H1 (cell line): ENCODE data around the gene STIMATE. TPM values are rescaled to one million over a fixed set of nuclear protein-coding genes. Genes with fewer than 3 reads are reported as not detected.

ENCODE experiments used
- CTCF ChIA-PET: fragments of 300-600 bp; sonication (Branson Sonifier 250); formaldehyde crosslinking; loops from one replicate; lab custom pipeline; 2021; ENCODE audit not compliant: partially characterized antibody; lab: Charles Lee
- POLR2A ChIA-PET: fragments of 300-600 bp; sonication (Branson Sonifier 250); formaldehyde crosslinking; loops from one replicate; lab custom pipeline; 2021; ENCODE audit warnings: inconsistent platforms; ENCODE audit not compliant: partially characterized antibody; lab: Charles Lee
- DNase-seq, 2 experiments: peaks; one replicate each; pipeline versions ENCODE4 v3.0.0 to v3.0.0-alpha.2; 2010 to 2022; ENCODE audit warnings: low spot score in 2 of 2, low read depth in 1 of 2, mixed read lengths in 1 of 2
- FAIRE-seq: peaks from 2 replicates; lab custom pipeline; 2011; peaks lifted over from hg19 to GRCh38; lab: Jason Lieb, UNC
- H2AFZ ChIP-seq: 2 replicates; pipeline ENCODE4 v1.8.1; 2012; ENCODE audit warnings: low read length, inconsistent platforms
- H2AK5ac ChIP-seq: 2 replicates; pipeline ENCODE4 v1.6.1; 2013; ENCODE audit warnings: low read depth, low read length
- H2BK120ac ChIP-seq: replicated peaks from 2 replicates; pipeline ENCODE3; 2013; ENCODE audit warnings: low read depth, low read length, inconsistent platforms
- H2BK12ac ChIP-seq: 2 replicates; pipeline ENCODE4 v1.6.1; 2013; ENCODE audit warnings: low read depth, low read length
- H2BK15ac ChIP-seq: 2 replicates; pipeline ENCODE4 v1.6.1; 2013; ENCODE audit warnings: low read length
- H2BK20ac ChIP-seq: 2 replicates; pipeline ENCODE4 v1.6.1; 2013; ENCODE audit warnings: low read length
- H2BK5ac ChIP-seq: 2 replicates; pipeline ENCODE4 v1.6.1; 2013; ENCODE audit warnings: low read depth, low read length
- H3K14ac ChIP-seq: 2 replicates; pipeline ENCODE4 v1.6.1; 2013; ENCODE audit warnings: inconsistent platforms; ENCODE audit not compliant: insufficient read length
- H3K18ac ChIP-seq: 2 replicates; pipeline ENCODE4 v1.6.1; 2013; ENCODE audit warnings: low read length; ENCODE audit errors: extremely low read depth
- H3K23ac ChIP-seq: 2 replicates; pipeline ENCODE4 v1.6.1; 2013; ENCODE audit warnings: inconsistent platforms; ENCODE audit not compliant: insufficient read length
- H3K23me2 ChIP-seq: 2 replicates; pipeline ENCODE4 v1.6.1; 2013; ENCODE audit warnings: low read depth, low read length
- H3K27ac ChIP-seq: 2 replicates; pipeline ENCODE4 v1.6.1; 2011; ENCODE audit warnings: low read depth, low read length, inconsistent platforms
- H3K27me3 ChIP-seq, 4 experiments: replicated peaks in 1 of 4; 1 replicate in 1 of 4; 2 replicates in 3 of 4; pipeline versions ENCODE4 v1.6.1 to v1.8.1; 2011 to 2013; ENCODE audit warnings: low read length in 3 of 4, mild to moderate bottlenecking in 3 of 4, inconsistent platforms in 2 of 4, mixed read lengths in 2 of 4, moderate library complexity in 1 of 4; ENCODE audit not compliant: control insufficient read depth in 3 of 4, insufficient read depth in 3 of 4; ENCODE audit errors: extremely low read depth in 1 of 4
- H3K36me3 ChIP-seq, 4 experiments: 2 replicates each; pipeline versions ENCODE4 v1.6.1 to v1.8.1; 2011 to 2013; ENCODE audit warnings: mild to moderate bottlenecking in 4 of 4, low read length in 3 of 4, moderate library complexity in 2 of 4, control low read depth in 1 of 4, inconsistent platforms in 1 of 4; ENCODE audit not compliant: insufficient read depth in 4 of 4, control insufficient read depth in 2 of 4
- H3K4ac ChIP-seq: replicated peaks from 2 replicates; pipeline ENCODE3; 2013; ENCODE audit warnings: low read length, low read depth, mixed read lengths, inconsistent platforms; ENCODE audit not compliant: insufficient read length
- H3K4me1 ChIP-seq, 4 experiments: replicated peaks in 1 of 4; 1 replicate in 1 of 4; 2 replicates in 3 of 4; pipeline versions ENCODE4 v1.6.1 to v1.8.1; 2011 to 2013; ENCODE audit warnings: low read length in 3 of 4, inconsistent platforms in 2 of 4, mixed read lengths in 1 of 4; ENCODE audit not compliant: insufficient read depth in 4 of 4, control insufficient read depth in 3 of 4
- H3K4me2 ChIP-seq, 2 experiments: 2 replicates each; pipeline versions ENCODE4 v1.6.1 to v1.8.1; 2011 to 2013; ENCODE audit warnings: low read depth in 2 of 2, low read length in 2 of 2, control low read depth in 1 of 2, inconsistent platforms in 1 of 2, mild to moderate bottlenecking in 1 of 2; ENCODE audit not compliant: insufficient read depth in 1 of 2
- H3K4me3 ChIP-seq, 4 experiments: fragments of 200-600, 300-600 bp in 1 of 4; sonication (generic), shearing (Covaris generic), sonication (Bioruptor Twin) in 1 of 4; 2 replicates each; pipeline versions ENCODE4 v1.5.1 to v1.8.1; 2011 to 2016; ENCODE audit warnings: low read length in 4 of 4, low read depth in 3 of 4, control low read depth in 2 of 4, inconsistent platforms in 2 of 4, mild to moderate bottlenecking in 2 of 4, mixed read lengths in 1 of 4, moderate library complexity in 1 of 4; ENCODE audit not compliant: insufficient read depth in 2 of 4; ENCODE audit errors: extremely low read depth in 1 of 4
- H3K56ac ChIP-seq: replicated peaks from 2 replicates; pipeline ENCODE3; 2013; ENCODE audit warnings: low read depth, mild to moderate bottlenecking, mixed read lengths, low read length, inconsistent platforms; ENCODE audit not compliant: insufficient read length
- H3K79me1 ChIP-seq: 2 replicates; pipeline ENCODE4 v1.6.1; 2013; ENCODE audit warnings: low read depth, low read length, control low read depth
- H3K79me2 ChIP-seq, 2 experiments: 2 replicates each; pipeline versions ENCODE4 v1.6.1 to v1.8.1; 2012 to 2013; ENCODE audit warnings: low read length in 2 of 2, mild to moderate bottlenecking in 2 of 2, inconsistent platforms in 1 of 2; ENCODE audit not compliant: insufficient read depth in 2 of 2, control insufficient read depth in 1 of 2
- H3K9ac ChIP-seq, 4 experiments: replicated peaks in 1 of 4; 1 replicate in 1 of 4; 2 replicates in 3 of 4; pipeline versions ENCODE4 v1.6.1 to v1.8.1; 2011 to 2013; ENCODE audit warnings: low read depth in 3 of 4, low read length in 3 of 4, control low read depth in 2 of 4, mild to moderate bottlenecking in 2 of 4, moderate library complexity in 2 of 4, inconsistent platforms in 1 of 4; ENCODE audit errors: extremely low read depth in 1 of 4
- H3K9me3 ChIP-seq, 2 experiments: 2 replicates each; pipeline versions ENCODE4 v1.6.1 to v1.8.1; 2012 to 2013; ENCODE audit warnings: mild to moderate bottlenecking in 2 of 2, moderate library complexity in 2 of 2, control low read depth in 1 of 2, inconsistent platforms in 1 of 2, low read depth in 1 of 2, low read length in 1 of 2, mixed read lengths in 1 of 2; ENCODE audit not compliant: insufficient read depth in 2 of 2
- H4K20me1 ChIP-seq, 2 experiments: replicated peaks in 1 of 2; 2 replicates each; pipeline versions ENCODE3 to v1.8.1; 2011 to 2013; ENCODE audit warnings: inconsistent platforms in 2 of 2, low read length in 2 of 2, mild to moderate bottlenecking in 1 of 2; ENCODE audit not compliant: insufficient read depth in 2 of 2, control insufficient read depth in 1 of 2
- H4K5ac ChIP-seq: 2 replicates; pipeline ENCODE4 v1.6.1; 2013; ENCODE audit warnings: low read length, low read depth, mixed read lengths, inconsistent platforms; ENCODE audit not compliant: insufficient read length
- H4K8ac ChIP-seq: 2 replicates; pipeline ENCODE4 v1.8.0; 2013; ENCODE audit warnings: mild to moderate bottlenecking, moderate library complexity, low read length, inconsistent platforms; ENCODE audit not compliant: insufficient read depth; ENCODE audit errors: extremely low read depth
- H4K91ac ChIP-seq: replicated peaks from 2 replicates; pipeline ENCODE3; 2013; ENCODE audit warnings: low read length, mixed read lengths, inconsistent platforms; ENCODE audit not compliant: insufficient read length
- CEBPB ChIP-seq: IDR thresholded peaks from 2 replicates; pipeline ENCODE4 v1.6.1; 2012; ENCODE audit warnings: low read depth, low read length
- CHD1 ChIP-seq: IDR thresholded peaks from 2 replicates; pipeline ENCODE4 v1.6.1; 2012; ENCODE audit warnings: low read depth, low read length, improper control_type of control experiment
- EZH2 ChIP-seq: fragments of 200-600 bp; sonication (generic); IDR thresholded peaks from 2 replicates; pipeline ENCODE4 v1.7.1; 2012; ENCODE audit warnings: low read depth, mild to moderate bottlenecking, moderate library complexity, low read length, inconsistent platforms; ENCODE audit not compliant: severe bottlenecking
- HDAC6 ChIP-seq: IDR thresholded peaks from one replicate; pipeline ENCODE4 v1.7.1; 2012; ENCODE audit warnings: low read depth, mild to moderate bottlenecking, inconsistent platforms, low read length, moderate library complexity
- JUN ChIP-seq: IDR thresholded peaks from 2 replicates; pipeline ENCODE4 v1.6.1; 2011; ENCODE audit warnings: low read depth, mild to moderate bottlenecking, improper control_type of control experiment, low read length
- KDM5A ChIP-seq: fragments of 200-600 bp; IDR thresholded peaks from 2 replicates; pipeline ENCODE4 v1.7.1; 2012; ENCODE audit warnings: mild to moderate bottlenecking, low read length, inconsistent platforms, mixed read lengths
- NRF1 ChIP-seq: IDR thresholded peaks from 2 replicates; pipeline ENCODE4 v1.6.1; 2011; ENCODE audit warnings: mild to moderate bottlenecking, low read depth, low read length, improper control_type of control experiment
- POU5F1 ChIP-seq: IDR thresholded peaks from 2 replicates; pipeline ENCODE4 v1.6.1; 2011; ENCODE audit warnings: low read depth, mild to moderate bottlenecking, low read length, moderate library complexity
- RBBP5 ChIP-seq: IDR thresholded peaks from 2 replicates; pipeline ENCODE4 v1.7.1; 2012; ENCODE audit warnings: low read depth, mild to moderate bottlenecking, inconsistent platforms, low read length, moderate library complexity, borderline replicate concordance
- RXRA ChIP-seq: IDR thresholded peaks from 2 replicates; pipeline ENCODE4 v1.6.1; 2011; ENCODE audit warnings: low read depth, mild to moderate bottlenecking, low read length, moderate library complexity; ENCODE audit not compliant: insufficient read depth
- SAP30 ChIP-seq: fragments of 300-600 bp; sonication (generic); IDR thresholded peaks from 2 replicates; pipeline ENCODE4 v1.7.1; 2012; ENCODE audit warnings: low read length, moderate library complexity, mild to moderate bottlenecking, inconsistent platforms; ENCODE audit not compliant: insufficient read depth, insufficient replicate concordance
- SP1 ChIP-seq: IDR thresholded peaks from 2 replicates; pipeline ENCODE4 v1.6.1; 2011; ENCODE audit warnings: low read depth, low read length
- SP4 ChIP-seq: IDR thresholded peaks from 2 replicates; pipeline ENCODE4 v1.6.1; 2012; ENCODE audit warnings: low read length, inconsistent platforms
- WGBS, 2 experiments: shearing (Covaris generic) in 1 of 2; methylation state at CpG; one replicate each; pipeline versions ENCODE4 v1.1.6 to v1.1.7; 2013 to 2015; ENCODE audit warnings: low lambda C conversion rate in 2 of 2, mixed read lengths in 2 of 2, inconsistent platforms in 1 of 2, low coverage in 1 of 2, missing lambda C conversion rate in 1 of 2; ENCODE audit not compliant: insufficient replicate concordance in 2 of 2, insufficient coverage in 1 of 2, insufficient read length in 1 of 2; ENCODE audit errors: extremely low coverage in 1 of 2, missing lambda C conversion rate in 1 of 2; 5-methylcytosine and 5-hydroxymethylcytosine counted together
- polyA plus RNA-seq, 7 experiments: library from polyadenylated mRNA; depleted of rRNA in 3 of 7; stranded (reverse) in 5 of 7; unstranded in 2 of 7; fragments of >200 nt in 5 of 7; fragments of 200-250 nt in 2 of 7; gene quantifications; 1 replicate in 5 of 7; 2 replicates in 1 of 7; 4 replicates in 1 of 7; pipeline versions ENCODE4 v1.2.1 to v1.2.3, GENCODE V29; 2011 to 2013; ENCODE audit warnings: missing spikeins in 2 of 7, mixed read lengths in 2 of 7
- total RNA-seq: library from RNA; stranded (reverse); fragmentation: NEBNext Ultra II Directional; extraction: Animal tissue kit (Norgen Biotek cat#: 25700); gene quantifications from 2 replicates; pipeline ENCODE4 v1.2.1, GENCODE V29; 2021
- TF ChIP-seq, protein P1 (sequence below): IDR thresholded peaks from 2 replicates; pipeline ENCODE4 v1.6.1; 2012; ENCODE audit warnings: low read length, inconsistent platforms

Gene STIMATE
- total and polyA plus RNA-seq, 2 of the 8 experiments (the other 6 are each of a cell fraction or from before 2014, with no cell fraction given), result 17.5 to 22.1 TPM

- Histone ChIP-seq H3K27me3 (no peaks in the 10 kb centered on the region), H3K4me1 (peaks cover 0 to 6% (median 3%) of the 10 kb centered on the region in 4 experiments; a peak in 2 of 7 replicates), H3K23me2 (no peaks in the 10 kb centered on the region), H3K4ac (no peak overlapping the region), H3K18ac (no peak overlapping the region), H2AFZ (no peak overlapping the region), H3K9me3 (no peaks in the 10 kb centered on the region), H3K56ac (no peak overlapping the region), H3K23ac (no peak overlapping the region), H2AK5ac (no peak overlapping the region), H2BK120ac (no peak overlapping the region), H3K27ac (no peak overlapping the region), H3K4me3 (no peak overlapping the region), H3K36me3 (no peaks in the 10 kb centered on the region), H3K14ac (no peak overlapping the region), H2BK15ac (no peak overlapping the region), H2BK12ac (no peak overlapping the region), H3K79me2 (no peaks in the 10 kb centered on the region), H2BK5ac (no peak overlapping the region), H4K20me1 (no peaks in the 10 kb centered on the region), H4K91ac (no peak overlapping the region), H3K4me2 (no peak overlapping the region), H3K9ac (no peak overlapping the region), H2BK20ac (no peak overlapping the region), H4K8ac (no peak overlapping the region), H4K5ac (no peak overlapping the region), H3K79me1 (no peaks in the 10 kb centered on the region)
- DNase-seq (no peak), FAIRE-seq (no peak)
- 87% methylated on average over 10 of the region's 10 CpGs; no CpG with 5 or more reads in 1 of the 2 experiments for WGBS, 2 experiments
- ChIA-PET CTCF (interaction anchor here (0.6 to 7.5 kb wide), 7 partner anchors 9 to 1898 kb away, joined by 3 to 86 read pairs (median 3); partner anchors contain the start of gene ITIH4), POLR2A (no interaction called here)
- TF ChIP-seq HDAC6, result no peak
- no peak for TF ChIP-seq CHD1
- no peak for TF ChIP-seq KDM5A
- TF ChIP-seq SAP30, result no peak
- TF ChIP-seq EZH2, result no peak
- TF ChIP-seq, protein P1, sequence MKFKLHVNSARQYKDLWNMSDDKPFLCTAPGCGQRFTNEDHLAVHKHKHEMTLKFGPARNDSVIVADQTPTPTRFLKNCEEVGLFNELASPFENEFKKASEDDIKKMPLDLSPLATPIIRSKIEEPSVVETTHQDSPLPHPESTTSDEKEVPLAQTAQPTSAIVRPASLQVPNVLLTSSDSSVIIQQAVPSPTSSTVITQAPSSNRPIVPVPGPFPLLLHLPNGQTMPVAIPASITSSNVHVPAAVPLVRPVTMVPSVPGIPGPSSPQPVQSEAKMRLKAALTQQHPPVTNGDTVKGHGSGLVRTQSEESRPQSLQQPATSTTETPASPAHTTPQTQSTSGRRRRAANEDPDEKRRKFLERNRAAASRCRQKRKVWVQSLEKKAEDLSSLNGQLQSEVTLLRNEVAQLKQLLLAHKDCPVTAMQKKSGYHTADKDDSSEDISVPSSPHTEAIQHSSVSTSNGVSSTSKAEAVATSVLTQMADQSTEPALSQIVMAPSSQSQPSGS, result no peak
- TF ChIP-seq SP4, result no peak
- TF ChIP-seq RXRA, result no peak
- no peak for TF ChIP-seq JUN
- TF ChIP-seq RBBP5, result no peak
- no peak for TF ChIP-seq POU5F1
- no peak for TF ChIP-seq NRF1
- no peak for TF ChIP-seq CEBPB
- TF ChIP-seq SP1, result no peak
Measured at GRCh38 chr3:52817221-52817620, 80.1 kb downstream of the STIMATE start.
